Putamen (tissue), 1 donor: ENCODE measurements around the gene SALL1.
A peak's percentile ranks its signal among the peaks of the same experiment; 100 is the strongest.

ENCODE experiments used
- DNase-seq: peaks from one replicate; pipeline ENCODE4 v3.0.0-alpha.2; 2016; ENCODE audit warnings: low spot score

Gene SALL1

DNA sequence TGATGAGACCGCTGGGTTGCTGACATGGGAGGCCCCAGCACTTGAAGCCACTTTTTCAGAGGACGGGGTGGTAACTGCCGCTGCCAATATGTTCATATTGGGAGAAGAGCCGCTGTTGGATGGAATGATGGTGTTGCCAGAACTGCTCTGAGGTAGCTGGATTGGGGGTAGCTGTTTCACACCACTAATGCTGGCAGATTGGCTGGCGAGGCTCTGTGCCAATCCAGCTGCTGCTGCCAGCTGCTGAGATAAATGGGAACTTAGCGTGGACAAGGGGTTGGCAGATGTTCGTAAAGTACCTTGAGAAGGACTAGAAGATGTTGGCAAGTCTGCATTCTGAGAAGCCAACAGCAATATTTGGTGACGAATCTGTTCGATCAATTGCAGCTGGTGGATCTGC, 10.0 kb downstream of the SALL1 start:
- no peak for DNase-seq

GRCh38 chr16:51140112-51140511, 11.0 kb downstream of the SALL1 start:
- no peak for DNase-seq

DNA sequence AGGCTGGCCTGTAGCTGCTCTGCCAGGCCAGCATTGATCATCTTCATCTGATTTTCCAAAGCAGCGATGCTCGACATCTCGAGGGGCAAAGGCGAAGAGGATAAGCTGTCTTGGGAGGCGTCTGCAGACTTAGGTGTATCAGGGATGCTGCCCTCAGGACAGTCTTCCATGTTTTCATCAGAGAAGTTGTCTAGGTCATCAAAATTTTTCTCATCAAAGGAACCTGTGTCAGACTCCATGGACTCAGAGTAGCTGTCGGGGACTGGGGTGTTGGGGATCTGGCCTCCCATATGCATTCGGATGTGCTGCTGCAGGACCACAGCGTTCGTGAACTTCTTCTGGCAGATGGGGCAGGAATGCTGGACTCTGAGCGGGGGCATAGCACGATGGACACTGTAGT, 11.5 kb downstream of the SALL1 start:
- DNase-seq: no peak

DNA sequence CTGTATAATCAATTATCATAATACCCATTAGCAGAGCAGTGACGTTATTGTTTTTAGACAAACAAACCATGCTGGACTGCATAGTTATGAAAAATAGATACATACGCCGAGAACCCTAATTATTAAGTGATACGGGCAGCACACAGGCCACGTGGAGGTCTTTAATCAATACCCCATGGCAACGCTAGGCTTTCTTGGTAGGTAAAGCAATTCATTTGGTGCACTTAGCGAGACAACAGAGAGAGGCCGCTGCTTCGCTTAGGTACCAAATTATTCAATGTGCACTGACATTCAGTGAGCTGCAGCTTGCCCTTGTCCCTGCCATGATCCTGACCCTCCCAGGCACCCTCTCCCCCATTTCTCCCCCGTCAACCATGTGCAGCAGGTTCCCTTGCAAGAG, 12.9 kb downstream of the SALL1 start:
- no peak for DNase-seq

DNA sequence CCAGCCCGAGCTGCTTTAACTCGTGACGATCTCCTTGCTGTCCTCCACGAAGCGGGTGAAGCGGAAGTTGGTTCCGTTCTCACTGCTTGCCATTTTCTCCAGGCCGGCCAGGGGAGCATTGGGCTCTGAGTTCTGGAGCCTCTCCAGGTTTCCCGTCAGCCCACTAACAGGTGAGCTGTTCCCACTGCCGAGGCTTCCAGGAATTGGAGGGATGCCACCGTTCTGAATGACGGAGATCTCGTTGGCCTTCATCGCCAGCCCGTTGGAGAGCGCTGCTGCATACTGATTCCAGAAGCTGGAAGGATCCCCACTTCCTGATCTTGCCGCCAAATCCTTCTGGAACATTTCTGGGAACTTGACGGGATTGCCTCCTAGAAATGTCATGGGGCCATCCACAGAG, 14.0 kb downstream of the SALL1 start:
- no peak for DNase-seq

GRCh38 chr16:51134876-51135275, 16.2 kb downstream of the SALL1 start:
- DNase-seq: no peak

DNA sequence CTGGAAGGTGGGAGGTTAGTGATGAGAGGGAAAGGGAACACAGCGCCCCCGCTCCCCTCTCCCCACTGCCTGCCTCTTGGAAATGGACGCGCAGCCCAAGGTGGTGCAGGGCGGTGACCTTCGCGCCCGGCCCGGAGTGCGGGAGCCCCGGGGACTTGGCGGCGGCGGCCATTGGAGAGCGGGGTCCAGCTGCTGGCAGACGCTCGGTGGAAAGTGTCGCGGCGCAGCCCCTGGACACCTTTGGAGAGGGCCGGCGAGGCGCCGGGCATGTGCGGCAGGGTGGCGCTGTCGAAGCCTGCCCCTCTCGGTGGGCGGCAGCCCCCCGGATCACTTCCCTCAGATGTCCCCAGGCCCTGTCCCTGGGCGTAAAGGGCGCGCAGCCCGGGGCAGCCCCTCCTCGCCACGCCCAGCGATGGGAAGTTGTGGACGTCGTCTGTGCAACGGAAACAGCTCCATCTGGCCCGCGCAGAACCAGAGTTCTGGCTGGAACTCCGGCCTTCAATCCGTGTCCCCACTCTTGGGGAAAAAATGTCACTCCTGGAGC, 16.7 kb downstream of the SALL1 start:
- no peak for DNase-seq

DNA sequence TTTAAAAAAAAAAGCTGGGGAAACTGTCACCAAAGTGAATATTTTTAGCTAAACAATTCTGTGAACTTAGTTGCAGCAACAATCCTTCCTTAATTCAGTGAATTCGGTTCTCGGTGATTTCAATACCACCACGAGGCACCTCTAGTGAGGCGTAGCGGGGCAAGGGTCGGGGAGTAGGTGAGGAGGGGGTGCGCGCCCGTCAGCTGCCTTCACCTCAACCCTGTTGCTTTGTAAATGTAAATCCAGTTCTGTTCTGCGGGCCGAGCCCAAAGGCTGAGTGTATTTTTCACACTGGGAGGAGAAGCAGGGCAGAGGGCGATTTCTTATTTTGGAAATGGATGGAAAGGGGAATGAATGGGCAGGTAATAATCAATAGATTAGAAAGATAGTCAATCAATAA, 17.4 kb downstream of the SALL1 start:
- no peak for DNase-seq

GRCh38 chr16:51133183-51133582, 17.9 kb downstream of the SALL1 start:
- no peak for DNase-seq

GRCh38 chr16:51132490-51133115, 18.5 kb downstream of the SALL1 start:
- DNase-seq: no peak

DNA sequence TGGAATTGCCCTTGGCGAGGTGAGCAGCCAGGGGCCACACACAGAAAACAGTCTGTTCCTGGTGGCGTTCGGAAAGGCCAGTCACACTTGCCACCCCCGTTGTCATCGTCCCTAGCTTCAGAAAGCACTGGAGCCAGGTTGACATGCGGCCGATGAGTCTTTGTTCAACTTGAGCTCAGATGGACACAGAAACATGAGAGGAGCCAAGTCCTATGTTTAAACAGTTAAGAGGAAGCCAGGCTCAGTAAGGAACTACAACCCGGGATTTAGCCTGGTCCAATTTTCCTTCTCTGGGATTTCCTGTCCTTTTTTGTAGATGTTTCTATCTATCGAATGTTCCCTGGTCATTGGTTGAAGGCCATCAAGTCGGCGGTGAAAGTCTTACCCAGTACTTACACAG, 19.5 kb downstream of the SALL1 start:
- DNase-seq: no peak

DNA sequence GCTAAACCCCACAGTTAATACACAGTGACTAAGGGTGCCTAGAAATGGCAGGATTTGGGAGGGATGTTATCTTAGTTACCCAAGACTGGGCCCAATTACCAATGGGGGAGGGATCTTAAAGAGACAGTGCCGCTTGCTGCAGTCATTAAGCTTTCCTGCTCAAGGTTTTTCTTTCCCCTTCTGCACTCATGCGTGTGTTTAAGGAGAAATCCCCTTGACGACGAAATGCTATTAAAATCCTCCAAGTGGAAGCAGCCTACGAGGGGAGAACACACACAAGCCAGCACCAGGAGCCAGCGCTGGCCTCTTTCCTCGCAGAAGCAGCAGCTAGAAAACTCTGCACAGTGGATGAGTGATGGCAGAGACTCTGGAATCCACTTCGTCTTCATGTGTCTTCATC, 22.0 kb downstream of the SALL1 start:
- no peak for DNase-seq

DNA sequence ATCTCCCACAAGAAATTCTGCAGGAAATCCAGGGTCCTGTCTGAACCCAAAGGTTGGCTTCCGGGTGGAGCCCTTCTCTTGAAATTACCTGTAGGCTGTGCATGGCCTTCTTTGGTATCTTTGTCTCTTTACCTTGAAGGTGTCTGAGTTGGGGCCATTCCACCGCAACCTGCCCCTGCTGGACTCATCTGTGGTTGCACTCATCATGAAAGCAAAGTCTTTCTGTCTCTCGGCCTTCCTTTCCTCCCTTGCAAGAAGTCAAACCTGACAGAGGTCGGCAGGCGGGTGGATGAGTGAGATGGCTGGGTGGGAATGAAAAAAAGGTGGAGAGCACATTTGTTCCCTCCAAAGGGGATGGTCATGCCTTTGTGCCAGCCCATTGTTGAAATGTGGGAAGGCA, 25.1 kb downstream of the SALL1 start:
- DNase-seq: no peak

- no peak for DNase-seq
Measured at GRCh38 chr16:51124896-51125295, 26.2 kb downstream of the SALL1 start.

GRCh38 chr16:51121850-51122249, 29.2 kb downstream of the SALL1 start:
- DNase-seq: no peak

GRCh38 chr16:51120730-51121347, 30.2 kb downstream of the SALL1 start:
- DNase-seq: no peak

- DNase-seq: no peak
Measured at GRCh38 chr16:51119973-51120729, 30.9 kb downstream of the SALL1 start.

DNA sequence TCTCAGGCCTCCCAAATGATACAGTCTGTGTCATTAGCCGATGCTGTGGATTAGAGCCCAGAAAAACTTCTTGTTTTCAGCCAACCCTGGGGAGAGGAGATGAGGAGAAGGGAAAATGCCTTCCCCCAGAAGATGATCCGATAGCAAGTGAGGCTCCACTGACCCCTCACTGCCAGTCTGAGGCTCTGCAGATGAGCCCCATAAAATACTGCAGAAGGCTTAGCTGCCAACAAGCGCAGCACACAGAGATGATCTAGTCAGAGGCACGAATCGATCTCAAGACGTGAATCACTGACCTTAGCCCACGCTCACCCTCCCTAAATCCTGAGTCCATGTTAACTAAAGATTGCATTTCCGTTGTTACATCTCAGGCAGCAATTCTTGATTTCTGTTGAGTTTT, 31.5 kb downstream of the SALL1 start:
- DNase-seq: peak; percentile 32

- DNase-seq: no peak
Measured at GRCh38 chr16:51116353-51116752, 34.7 kb downstream of the SALL1 start.

GRCh38 chr16:51114382-51114781, 36.7 kb downstream of the SALL1 start:
- no peak for DNase-seq

DNA sequence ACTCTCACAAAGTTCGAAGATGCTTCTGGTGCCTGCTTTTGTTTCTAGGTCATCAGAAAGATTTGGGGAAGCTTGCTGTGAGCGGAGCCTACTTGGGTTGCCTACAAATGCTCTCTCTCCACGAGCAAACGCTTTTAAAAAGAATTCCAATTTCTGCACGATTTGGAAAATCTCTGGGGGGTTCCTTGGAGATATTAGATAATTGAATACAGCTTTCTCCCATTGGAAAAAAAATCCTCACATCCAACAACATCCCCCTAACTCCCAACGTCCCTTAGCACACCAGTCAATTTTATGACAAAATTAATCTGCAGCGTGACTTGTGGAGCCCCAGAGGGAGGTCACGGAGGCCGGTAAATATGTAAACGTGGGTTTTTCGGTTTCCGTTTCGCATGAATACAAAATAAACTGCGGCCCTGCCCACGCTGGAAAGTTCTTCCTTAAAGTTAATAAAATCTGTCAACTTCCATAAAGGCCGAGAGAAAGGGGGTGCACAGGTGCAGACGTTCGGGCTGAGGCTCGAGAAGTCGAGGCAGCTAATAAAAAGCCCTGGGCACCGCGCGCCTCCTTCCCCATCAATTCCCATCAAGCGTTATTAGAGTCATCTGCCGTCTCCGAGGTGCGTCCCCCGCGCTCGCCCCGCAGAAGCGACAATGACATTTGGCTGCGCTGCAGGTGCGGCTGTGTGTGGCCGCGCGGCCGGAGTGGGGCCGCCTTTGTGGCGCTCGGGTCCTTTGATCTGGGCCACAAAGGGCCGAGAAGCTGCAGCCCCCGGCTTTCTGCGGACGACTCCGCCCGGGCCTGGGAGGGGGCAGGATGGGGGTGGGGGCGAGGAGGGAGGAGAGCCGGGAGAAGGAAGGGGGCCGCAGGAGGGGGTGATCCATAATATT, 37.6 kb downstream of the SALL1 start:
- no peak for DNase-seq

DNA sequence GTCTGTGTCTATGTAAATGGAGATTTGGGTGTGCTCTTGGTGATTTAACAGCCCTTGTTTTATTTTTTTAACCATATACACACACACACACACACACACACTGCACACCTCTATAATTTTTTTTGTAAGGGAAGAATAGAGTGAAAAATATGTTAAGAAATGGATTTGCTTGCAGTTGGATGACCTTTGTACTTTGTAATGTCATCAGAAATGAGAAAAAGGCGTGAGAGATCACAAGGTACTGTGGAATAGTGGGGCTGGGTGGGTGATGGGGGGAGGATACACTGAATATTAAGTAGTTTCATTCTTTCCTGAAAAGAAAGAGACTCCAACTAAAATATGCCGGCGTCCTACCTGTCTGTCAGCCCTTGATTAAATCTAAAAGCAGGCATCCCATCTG, 38.7 kb downstream of the SALL1 start:
- DNase-seq: no peak
